Left lung (tissue), 10 donors: ENCODE measurements around the gene CPNE4. TPM values are rescaled to one million over a fixed set of nuclear protein-coding genes. Genes with fewer than 3 reads are reported as not detected.
"Not testable (repeated sequence)": the region's sequence is repeated elsewhere in the genome, so short reads cannot be mapped to it uniquely, and the experiment has no call there.

Experiments used
- ATAC-seq: fragments of 200-7000 bp; cut with Tn5 transposase; one replicate; pipeline ENCODE4 v1.9.1; 2020; ENCODE audit warnings: moderate library complexity
- DNase-seq, 4 donors: peaks; one replicate each; pipeline ENCODE4 v3.0.0-alpha.2; 2013 to 2020
- H3K27ac ChIP-seq, 2 donors: fragments of 200-600 bp; sonication (generic) in 1 of 2; one replicate each; pipeline versions ENCODE4 v1.5.0 to v1.8.0; 2020 to 2021
- H3K27me3 ChIP-seq, 2 donors: fragments of 200-600 bp; sonication (generic) in 1 of 2; one replicate each; pipeline versions ENCODE4 v1.5.0 to v1.8.0; 2020 to 2021
- H3K36me3 ChIP-seq, 2 donors: fragments of 200-600 bp; sonication (generic) in 1 of 2; one replicate each; pipeline versions ENCODE4 v1.5.0 to v1.8.0; 2020 to 2021
- H3K4me1 ChIP-seq, 2 donors: fragments of 200-600 bp; one replicate each; pipeline ENCODE4 v1.8.0; 2021
- H3K4me3 ChIP-seq, 2 donors: fragments of 200-600 bp; sonication (generic) in 1 of 2; one replicate each; pipeline versions ENCODE4 v1.5.0 to v1.8.0; 2020 to 2021; ENCODE audit warnings: mild to moderate bottlenecking in 1 of 2
- H3K9me3 ChIP-seq, 2 donors: fragments of 200-600 bp; sonication (generic) in 1 of 2; one replicate each; pipeline versions ENCODE4 v1.5.0 to v1.8.0; 2020 to 2021
- CTCF ChIP-seq, 2 donors: fragments of 200-600 bp; sonication (generic) in 1 of 2; IDR thresholded peaks; one replicate each; pipeline versions ENCODE4 v1.5.0 to v1.8.0; 2021; ENCODE audit warnings: antibody characterized with exemption in 2 of 2
- intact Hi-C, 2 donors: fragments of 100-400 bp; cut with DNase I; formaldehyde crosslinking; loops; one replicate each; pipeline versions ENCODE4 v1.11.2 to v1.14.2; 2022
- polyA plus RNA-seq, 6 donors: library from polyadenylated mRNA; unstranded; fragments of 120-200 nt; gene quantifications; one replicate each; pipeline ENCODE4 v1.2.1, GENCODE V29; 2013; ENCODE audit not compliant: insufficient read length in 6 of 6
- total RNA-seq, 2 donors: library from RNA; stranded (reverse); fragmentation: NEBNext Ultra II Directional; extraction: Animal tissue kit (Norgen Biotek cat#: 25700); gene quantifications; one replicate each; pipeline ENCODE4 v1.2.1, GENCODE V29; 2021
- donor health status: DM: no; HTN: yes; CAD: no.
- donor health status: DM: no; HTN: no; CAD: no.

The CPNE4 gene
- total and polyA plus RNA-seq, 8 donors = 0.24 to 2.1 (median 0.85) TPM

GRCh38 chr3:131501949-131502348 lies 532.9 kb downstream of the CPNE4 start:
- peaks cover 0 to 31% of the 10 kb centered on the region in 2 donors for H3K4me1 ChIP-seq
- peaks cover 0 to 40% of the 10 kb centered on the region in 2 donors for H3K36me3 ChIP-seq
- peak in 1 of 4 donors; percentile 0 for DNase-seq
- intact Hi-C loops = no loop called here
- no peak for ATAC-seq
- H3K27ac ChIP-seq = peak overlapping the region in 1 of 2 donors; percentile 84
- TF ChIP-seq CTCF (IDR thresholded peaks at IDR 0.05) = no peak
- no peaks in the 10 kb centered on the region for H3K9me3 ChIP-seq
- peaks cover 0 to under 1% of the 10 kb centered on the region in 2 donors for H3K27me3 ChIP-seq
- peak overlapping the region; percentile 69 to 91 for H3K4me3 ChIP-seq

GRCh38 chr3:131494706-131495105 lies 540.1 kb downstream of the CPNE4 start:
- DNase-seq = no peak
- intact Hi-C loops = no loop called here
- H3K36me3 ChIP-seq = peaks cover 0 to 74% of the 10 kb centered on the region in 2 donors

DNA sequence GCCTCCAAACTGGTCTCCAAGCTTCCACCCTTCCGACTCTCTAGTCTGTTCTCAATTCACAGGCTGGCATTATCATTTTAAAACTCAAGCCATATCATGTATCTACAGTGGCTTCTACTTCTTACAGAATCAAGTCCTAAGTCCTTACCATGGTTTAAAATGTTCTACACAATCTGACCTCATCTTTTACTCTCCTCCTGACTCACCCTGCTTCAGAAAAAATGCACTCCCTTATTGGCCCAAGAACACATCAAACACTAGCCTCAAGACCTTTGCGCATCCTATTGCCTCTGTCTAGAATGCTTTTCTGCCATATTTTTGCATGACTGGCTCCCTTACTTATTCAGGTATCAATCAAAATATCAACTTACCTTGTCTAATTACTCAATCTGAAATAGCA lies 543.0 kb downstream of the CPNE4 start:
- Histone ChIP-seq H3K9me3 (no peaks in the 10 kb centered on the region), H3K27ac (no peak overlapping the region), H3K4me3 (no peak overlapping the region), H3K4me1 (no peaks in the 10 kb centered on the region), H3K36me3 (peaks cover 0 to 72% of the 10 kb centered on the region in 2 donors), H3K27me3 (no peaks in the 10 kb centered on the region)
- intact Hi-C loops = no loop called here
- DNase-seq (no peak), ATAC-seq (no peak)
- TF ChIP-seq CTCF (IDR thresholded peaks at IDR 0.05) = no peak

More at GRCh38 chr3:131494706-131495105, 540.1 kb downstream of the CPNE4 start:
- no peaks in the 10 kb centered on the region for H3K4me1 ChIP-seq
- no peak for ATAC-seq
- no peak overlapping the region for H3K27ac ChIP-seq
- H3K4me3 ChIP-seq = no peak overlapping the region
- TF ChIP-seq CTCF (IDR thresholded peaks at IDR 0.05) = no peak
- no peaks in the 10 kb centered on the region for H3K27me3 ChIP-seq
- no peaks in the 10 kb centered on the region for H3K9me3 ChIP-seq

GRCh38 chr3:131491084-131491483 lies 543.7 kb downstream of the CPNE4 start:
- TF ChIP-seq CTCF (IDR thresholded peaks at IDR 0.05) = no peak
- Histone ChIP-seq H3K4me1 (no peaks in the 10 kb centered on the region), H3K27ac (no peak overlapping the region), H3K36me3 (peaks cover 0 to 68% of the 10 kb centered on the region in 2 donors), H3K9me3 (no peaks in the 10 kb centered on the region), H3K4me3 (no peak overlapping the region), H3K27me3 (no peaks in the 10 kb centered on the region)
- DNase-seq = no peak
- ATAC-seq = no peak
- intact Hi-C loops = no loop called here

- intact Hi-C loops, H3K27me3 ChIP-seq, H3K4me1 ChIP-seq, H3K27ac ChIP-seq, ATAC-seq, DNase-seq, H3K4me3 ChIP-seq, H3K9me3 ChIP-seq: not testable (repeated sequence)
- peaks cover 0 to 55% of the 10 kb centered on the region in 2 donors for H3K36me3 ChIP-seq
These were observed 548.3 kb downstream of the CPNE4 start for GRCh38 chr3:131486545-131486944.

DNA sequence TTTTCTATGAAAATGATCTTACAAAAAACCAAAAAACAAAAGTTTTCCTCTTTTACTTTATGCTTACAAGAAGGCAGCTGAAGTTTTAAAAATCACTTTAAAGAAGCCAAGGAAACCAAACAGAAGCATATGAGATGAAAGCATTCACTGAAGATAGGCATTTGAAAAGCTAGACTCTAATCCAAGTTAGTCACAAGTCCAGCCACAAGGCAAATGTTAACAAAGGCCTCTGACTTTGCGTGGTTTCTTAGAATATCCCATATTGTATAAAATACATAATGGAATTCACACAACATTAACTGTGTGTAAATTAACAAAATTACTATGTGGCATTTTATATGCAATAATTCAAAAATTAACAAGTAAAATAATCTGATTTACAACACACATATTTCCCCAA lies 549.7 kb downstream of the CPNE4 start:
- no peak overlapping the region for H3K27ac ChIP-seq
- H3K9me3 ChIP-seq = no peaks in the 10 kb centered on the region
- no peak overlapping the region for H3K4me3 ChIP-seq
- peaks cover 0 to 56% of the 10 kb centered on the region in 2 donors for H3K36me3 ChIP-seq
- H3K4me1 ChIP-seq = no peaks in the 10 kb centered on the region
- TF ChIP-seq CTCF (IDR thresholded peaks at IDR 0.05) = no peak
- DNase-seq (no peak), ATAC-seq (no peak)
- no peaks in the 10 kb centered on the region for H3K27me3 ChIP-seq
- intact Hi-C loops = no loop called here
